ENCODE measurements around the gene MEGF6. TPM values are rescaled to one million over a fixed set of nuclear protein-coding genes. Genes with fewer than 3 reads are reported as not detected.

MEGF6 gene
- total and polyA plus RNA-seq, 2 of the 8 experiments (the other 6 are each of a cell fraction or from before 2014, with no cell fraction given): 4.1 to 14.8 TPM

DNA sequence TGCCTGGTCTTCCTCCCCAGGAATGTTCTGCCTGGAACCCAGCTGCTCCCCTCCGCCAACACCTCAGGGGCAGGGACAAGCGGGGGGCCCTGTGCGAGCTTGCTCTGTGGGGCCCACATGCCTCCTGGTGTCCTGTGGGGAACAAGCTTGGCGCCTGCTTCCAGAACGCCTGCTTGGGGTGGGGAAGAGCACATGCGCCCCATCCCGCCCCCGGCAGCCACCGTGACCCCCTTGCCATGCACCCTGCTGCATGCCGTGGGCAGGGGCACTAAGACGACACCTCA, 57.4 kb downstream of the MEGF6 start (continued):
- TF ChIP-seq HDAC2 (IDR thresholded peaks at IDR 0.05; ENCODE audit: borderline replicate concordance in 1 of 2, low read depth in 2 of 2, low read length in 2 of 2) (no peak), ZNF274 (IDR thresholded peaks at IDR 0.05; ENCODE audit: borderline replicate concordance, extremely low read depth, low read length) (no peak), SIX5 (IDR thresholded peaks at IDR 0.05; ENCODE audit: low read depth, low read length) (no peak), SP2 (IDR thresholded peaks at IDR 0.05; ENCODE audit: low read length) (no peak), RBBP5 (IDR thresholded peaks at IDR 0.05; ENCODE audit: borderline replicate concordance, low read depth, low read length) (no peak)

Measured in H1 (cell line).